ENCODE data around the gene SDR42E2. TPM values are rescaled to one million over a fixed set of nuclear protein-coding genes. Genes with fewer than 3 reads are reported as not detected.

The SDR42E2 gene
- not detected for total RNA-seq
- 0.11 TPM for polyA plus RNA-seq (2013, experiment 1 of 2)
- not detected for polyA plus RNA-seq (2013, experiment 2 of 2)
- long read RNA-seq, experiment 1: 0 reads
- long read RNA-seq, experiment 2, partial matches to known transcripts: 0 of 1 reads
- long read RNA-seq, experiment 2, other reads (novel, unspliced or antisense): 1 of 1 reads
- long read RNA-seq, experiment 3: 0 reads
- long read RNA-seq, experiment 4: 0 reads

DNA sequence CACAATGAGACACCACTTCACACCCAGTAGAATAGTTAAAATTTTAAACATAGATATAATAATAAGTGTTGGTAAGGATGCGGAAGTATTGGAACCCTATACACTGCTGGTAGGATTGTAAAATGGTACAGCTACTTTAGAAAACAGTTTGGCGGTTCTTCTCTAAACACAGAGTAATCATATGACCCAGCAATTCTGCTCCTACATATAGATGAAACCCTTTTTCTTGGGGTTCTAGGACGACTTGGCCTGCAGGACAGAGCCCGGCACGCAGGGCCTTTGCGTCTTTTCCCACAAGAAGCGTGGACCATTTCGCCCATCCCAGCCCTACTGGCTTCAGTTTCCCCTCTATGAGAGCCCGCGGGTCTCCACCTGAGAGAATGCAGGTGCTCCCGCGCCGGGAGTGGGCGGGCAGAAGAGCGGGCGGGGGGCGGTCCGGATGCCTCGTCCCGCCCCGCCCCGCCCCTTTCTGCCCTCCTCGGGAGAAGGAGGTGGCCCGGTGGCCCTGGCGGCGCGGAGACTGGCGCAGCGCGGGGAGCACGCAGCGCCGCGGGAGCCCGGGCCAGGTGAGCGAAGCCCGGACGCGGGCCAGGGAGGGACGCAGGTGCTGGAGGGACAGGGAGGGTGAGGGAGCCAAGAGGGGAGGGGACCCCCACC, at the start of gene SDR42E2:
Gene SDR42E2 (plus strand): TSS at position 508 of the 657 bp plus-strand sequence. CDS start 3,077 bp downstream, outside the sequence.
- Mint-ChIP-seq H3K36me3 (ENCODE audit: low read depth) (no peaks in the 10 kb centered on the region), H3K4me1 (no peaks in the 10 kb centered on the region), H3K9me3 (peaks cover 2% of the 10 kb centered on the region), H3K4me3 (peak within 1 kb of the TSS; percentile 40), H3K27me3 (ENCODE audit: insufficient read depth) (peaks cover 64% of the 10 kb centered on the region), H3K27ac (no peak within 1 kb of the TSS)
- H3K27ac ChIP-seq (ENCODE audit: low read depth, low read length): no peak within 1 kb of the TSS
- H3K4me3 ChIP-seq (ENCODE audit: low read length): peak within 1 kb of the TSS; percentile 60
- 3 to 22% methylated on average over 13 to 39 of the region's 40 CpGs for WGBS, 2 experiments (ENCODE audit: insufficient coverage in 1 of 2, insufficient read length in 1 of 2)
- no peak within 1 kb of the TSS for H3K9ac ChIP-seq (ENCODE audit: extremely low read depth, low read length, poor library complexity, severe bottlenecking)
- H3K27me3 ChIP-seq (ENCODE audit: control insufficient read depth, insufficient read depth, low read length, poor library complexity, severe bottlenecking): peaks cover 47% of the 10 kb centered on the region
- H3K9me3 ChIP-seq (ENCODE audit: control insufficient read depth, low read length): no peaks in the 10 kb centered on the region
- H3K36me3 ChIP-seq (ENCODE audit: control insufficient read depth, insufficient read depth, low read length): no peaks in the 10 kb centered on the region
- TF ChIP-seq, protein P1, sequence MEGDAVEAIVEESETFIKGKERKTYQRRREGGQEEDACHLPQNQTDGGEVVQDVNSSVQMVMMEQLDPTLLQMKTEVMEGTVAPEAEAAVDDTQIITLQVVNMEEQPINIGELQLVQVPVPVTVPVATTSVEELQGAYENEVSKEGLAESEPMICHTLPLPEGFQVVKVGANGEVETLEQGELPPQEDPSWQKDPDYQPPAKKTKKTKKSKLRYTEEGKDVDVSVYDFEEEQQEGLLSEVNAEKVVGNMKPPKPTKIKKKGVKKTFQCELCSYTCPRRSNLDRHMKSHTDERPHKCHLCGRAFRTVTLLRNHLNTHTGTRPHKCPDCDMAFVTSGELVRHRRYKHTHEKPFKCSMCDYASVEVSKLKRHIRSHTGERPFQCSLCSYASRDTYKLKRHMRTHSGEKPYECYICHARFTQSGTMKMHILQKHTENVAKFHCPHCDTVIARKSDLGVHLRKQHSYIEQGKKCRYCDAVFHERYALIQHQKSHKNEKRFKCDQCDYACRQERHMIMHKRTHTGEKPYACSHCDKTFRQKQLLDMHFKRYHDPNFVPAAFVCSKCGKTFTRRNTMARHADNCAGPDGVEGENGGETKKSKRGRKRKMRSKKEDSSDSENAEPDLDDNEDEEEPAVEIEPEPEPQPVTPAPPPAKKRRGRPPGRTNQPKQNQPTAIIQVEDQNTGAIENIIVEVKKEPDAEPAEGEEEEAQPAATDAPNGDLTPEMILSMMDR (conservative IDR thresholded peaks at IDR 0.05): no peak
- H3K4me1 ChIP-seq (ENCODE audit: control insufficient read depth, insufficient read depth, low read length): no peaks in the 10 kb centered on the region
- peak; percentile 91 for DNase-seq

DNA sequence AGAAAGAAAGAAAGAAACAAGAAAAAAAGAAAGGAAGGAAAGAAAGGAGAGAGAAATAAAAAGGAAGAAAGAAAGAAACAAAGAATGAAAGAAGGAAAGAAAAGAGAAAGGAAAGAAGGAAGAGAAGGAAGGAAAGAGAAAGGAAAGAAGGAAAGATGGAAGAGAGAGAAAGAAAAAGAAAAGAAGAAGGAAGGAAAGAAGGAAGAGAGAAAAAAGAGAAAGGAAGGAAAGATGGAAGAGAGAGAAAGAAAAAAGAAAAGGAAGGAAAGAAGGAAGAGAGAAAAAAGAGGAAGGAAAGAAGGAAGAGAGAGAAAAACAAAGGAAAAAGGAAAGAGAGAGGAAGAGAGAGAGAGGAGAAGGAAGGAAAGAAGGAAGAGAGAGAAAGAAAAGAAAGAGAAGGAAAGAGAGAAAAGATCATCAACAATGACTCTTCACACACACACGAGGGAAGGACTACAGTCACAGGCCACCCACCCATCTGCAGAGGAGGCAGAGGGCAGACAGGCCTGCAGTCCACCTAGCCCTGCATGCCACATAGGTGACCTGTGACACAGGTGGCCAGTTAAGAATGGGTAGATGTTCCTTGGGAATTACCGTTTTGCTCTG, 46.1 kb upstream of the SDR42E2 start:
- Histone ChIP-seq H3K9ac (ENCODE audit: extremely low read depth, low read length, poor library complexity, severe bottlenecking) (no peak overlapping the region), H3K27me3 (ENCODE audit: control insufficient read depth, insufficient read depth, low read length, poor library complexity, severe bottlenecking) (no peaks in the 10 kb centered on the region), H3K9me3 (ENCODE audit: control insufficient read depth, low read length) (no peaks in the 10 kb centered on the region), H3K4me1 (ENCODE audit: control insufficient read depth, insufficient read depth, low read length) (no peaks in the 10 kb centered on the region), H3K4me3 (ENCODE audit: low read length) (no peak overlapping the region), H3K36me3 (ENCODE audit: control insufficient read depth, insufficient read depth, low read length) (no peaks in the 10 kb centered on the region), H3K27ac (ENCODE audit: low read depth, low read length) (no peak overlapping the region)
- 86% methylated on average over 2 of the region's 2 CpGs; no CpG with 5 or more reads in 1 of the 2 experiments for WGBS, 2 experiments (ENCODE audit: insufficient coverage in 1 of 2, insufficient read length in 1 of 2)
- DNase-seq: no peak
- Mint-ChIP-seq H3K36me3 (ENCODE audit: low read depth) (no peaks in the 10 kb centered on the region), H3K27ac (no peak overlapping the region), H3K4me1 (no peaks in the 10 kb centered on the region), H3K9me3 (no peaks in the 10 kb centered on the region), H3K4me3 (no peak overlapping the region), H3K27me3 (ENCODE audit: insufficient read depth) (peaks cover 2% of the 10 kb centered on the region)
- TF ChIP-seq, protein P1 (conservative IDR thresholded peaks at IDR 0.05): no peak

DNA sequence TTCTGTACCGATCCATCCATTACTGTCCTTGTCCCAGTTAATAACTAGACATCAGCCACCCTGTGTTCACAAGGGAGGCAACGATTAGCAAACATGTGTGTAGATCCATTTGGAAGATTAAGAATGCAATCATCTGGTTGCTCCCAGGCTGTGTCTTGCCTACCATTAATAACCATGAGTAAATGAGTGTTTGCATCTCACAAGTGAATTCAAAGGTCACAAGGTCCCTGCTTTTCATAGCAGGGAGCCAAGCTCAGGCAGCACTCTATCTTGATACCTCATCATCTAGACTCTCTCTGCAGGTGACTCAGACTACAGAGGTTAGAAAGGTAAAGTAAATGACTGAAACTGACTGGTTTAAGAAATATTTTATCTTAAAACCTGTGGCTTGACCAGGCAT, 44.7 kb upstream of the SDR42E2 start:
- H3K9me3 ChIP-seq (ENCODE audit: control insufficient read depth, low read length): no peaks in the 10 kb centered on the region
- Mint-ChIP-seq H3K4me1 (no peaks in the 10 kb centered on the region), H3K4me3 (no peak overlapping the region), H3K9me3 (no peaks in the 10 kb centered on the region), H3K36me3 (ENCODE audit: low read depth) (no peaks in the 10 kb centered on the region), H3K27me3 (ENCODE audit: insufficient read depth) (peaks cover 5% of the 10 kb centered on the region), H3K27ac (no peak overlapping the region)
- H3K27ac ChIP-seq (ENCODE audit: low read depth, low read length): no peak overlapping the region
- H3K4me1 ChIP-seq (ENCODE audit: control insufficient read depth, insufficient read depth, low read length): no peaks in the 10 kb centered on the region
- no peaks in the 10 kb centered on the region for H3K27me3 ChIP-seq (ENCODE audit: control insufficient read depth, insufficient read depth, low read length, poor library complexity, severe bottlenecking)
- no peaks in the 10 kb centered on the region for H3K36me3 ChIP-seq (ENCODE audit: control insufficient read depth, insufficient read depth, low read length)
- WGBS, 2 experiments (ENCODE audit: insufficient coverage in 1 of 2, insufficient read length in 1 of 2): 95 to 100% methylated on average over 2 of the region's 2 CpGs
- H3K4me3 ChIP-seq (ENCODE audit: low read length): no peak overlapping the region
- DNase-seq: no peak
- TF ChIP-seq, protein P1 (conservative IDR thresholded peaks at IDR 0.05): no peak
- H3K9ac ChIP-seq (ENCODE audit: extremely low read depth, low read length, poor library complexity, severe bottlenecking): no peak overlapping the region
